A673 (cell line): ENCODE data around the gene COG7.

ENCODE experiments used
- EZH2 ChIP-seq: fragments of 200-600 bp; sonication (generic); IDR thresholded peaks from 2 replicates; pipeline ENCODE4 v1.6.1; 2017; ENCODE audit warnings: borderline replicate concordance, low read depth, mild to moderate bottlenecking, mixed read lengths, antibody characterized with exemption, low read length; ENCODE audit not compliant: poor library complexity, severe bottlenecking
- TF ChIP-seq, protein P1 (sequence below): fragments of 300-800, 200-600 bp; sonication (generic); conservative IDR thresholded peaks from 2 replicates; pipeline ENCODE4 v1.5.1; 2017; ENCODE audit warnings: low read depth, mild to moderate bottlenecking, antibody characterized with exemption, low read length, moderate library complexity, mixed read lengths

DNA sequence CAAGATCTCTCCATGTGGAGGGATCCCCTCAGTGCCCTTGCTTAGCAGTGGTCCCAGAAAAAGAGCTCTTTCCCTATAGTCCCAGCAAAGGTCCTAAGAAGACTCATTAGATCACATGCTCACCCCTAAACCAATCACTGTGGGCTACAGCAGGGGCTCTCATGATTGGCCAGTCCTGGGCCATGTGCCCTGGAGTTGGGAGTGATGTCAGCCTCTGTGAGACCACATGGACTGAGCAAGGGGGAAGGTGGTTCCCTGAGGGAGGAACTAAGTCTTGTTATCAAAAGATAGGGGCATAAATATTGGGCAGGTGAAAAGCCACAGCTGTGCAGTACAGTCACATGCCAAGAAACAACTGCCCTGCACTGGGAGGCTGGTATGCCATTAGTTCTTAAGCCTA, 99.5 kb downstream of the COG7 start:
- no peak for TF ChIP-seq EZH2
- TF ChIP-seq, protein P1, sequence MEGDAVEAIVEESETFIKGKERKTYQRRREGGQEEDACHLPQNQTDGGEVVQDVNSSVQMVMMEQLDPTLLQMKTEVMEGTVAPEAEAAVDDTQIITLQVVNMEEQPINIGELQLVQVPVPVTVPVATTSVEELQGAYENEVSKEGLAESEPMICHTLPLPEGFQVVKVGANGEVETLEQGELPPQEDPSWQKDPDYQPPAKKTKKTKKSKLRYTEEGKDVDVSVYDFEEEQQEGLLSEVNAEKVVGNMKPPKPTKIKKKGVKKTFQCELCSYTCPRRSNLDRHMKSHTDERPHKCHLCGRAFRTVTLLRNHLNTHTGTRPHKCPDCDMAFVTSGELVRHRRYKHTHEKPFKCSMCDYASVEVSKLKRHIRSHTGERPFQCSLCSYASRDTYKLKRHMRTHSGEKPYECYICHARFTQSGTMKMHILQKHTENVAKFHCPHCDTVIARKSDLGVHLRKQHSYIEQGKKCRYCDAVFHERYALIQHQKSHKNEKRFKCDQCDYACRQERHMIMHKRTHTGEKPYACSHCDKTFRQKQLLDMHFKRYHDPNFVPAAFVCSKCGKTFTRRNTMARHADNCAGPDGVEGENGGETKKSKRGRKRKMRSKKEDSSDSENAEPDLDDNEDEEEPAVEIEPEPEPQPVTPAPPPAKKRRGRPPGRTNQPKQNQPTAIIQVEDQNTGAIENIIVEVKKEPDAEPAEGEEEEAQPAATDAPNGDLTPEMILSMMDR: no peak
